Suprapubic skin (tissue), 4 donors: ENCODE results near the gene PLSCR2. TPM values are rescaled to one million over a fixed set of nuclear protein-coding genes. Genes with fewer than 3 reads are reported as not detected.
"Not testable (repeated sequence)": the region's sequence is repeated elsewhere in the genome, so short reads cannot be mapped to it uniquely, and the experiment has no call there.

Source experiments
- DNase-seq, 2 donors: peaks; one replicate each; pipeline ENCODE4 v3.0.0-alpha.2; 2019; ENCODE audit warnings: low spot score in 2 of 2
- H3K27ac ChIP-seq: fragments of 200-600 bp; sonication (generic); one replicate; pipeline ENCODE4 v1.5.1; 2019
- H3K27me3 ChIP-seq: fragments of 200-600 bp; sonication (generic); one replicate; pipeline ENCODE4 v1.5.1; 2019
- H3K36me3 ChIP-seq: fragments of 200-600 bp; sonication (generic); one replicate; pipeline ENCODE4 v1.5.1; 2019
- H3K4me1 ChIP-seq: fragments of 200-600 bp; sonication (generic); one replicate; pipeline ENCODE4 v1.5.1; 2019
- H3K4me3 ChIP-seq: fragments of 200-600 bp; sonication (generic); one replicate; pipeline ENCODE4 v1.5.1; 2019; ENCODE audit warnings: mild to moderate bottlenecking
- H3K9me3 ChIP-seq: fragments of 200-600 bp; sonication (generic); one replicate; pipeline ENCODE4 v1.5.1; 2019
- EP300 ChIP-seq: sonication (generic); formaldehyde crosslinking; IDR thresholded peaks from one replicate; pipeline ENCODE4 v1.6.1; 2017; ENCODE audit warnings: antibody characterized with exemption
- POLR2A ChIP-seq, 2 donors: fragments of 450-650 bp; IDR thresholded peaks; one replicate each; pipeline ENCODE4 v1.6.1; 2017; ENCODE audit warnings: antibody characterized with exemption in 2 of 2, mild to moderate bottlenecking in 2 of 2, moderate library complexity in 2 of 2
- POLR2AphosphoS5 ChIP-seq, 3 donors: sonication (generic); formaldehyde crosslinking; IDR thresholded peaks; one replicate each; pipeline ENCODE4 v1.6.1; 2017; ENCODE audit warnings: antibody characterized with exemption in 3 of 3
- WGBS: methylation state at CpG from one replicate; pipeline ENCODE4 v1.1.5; 2018; 5-methylcytosine and 5-hydroxymethylcytosine counted together
- total RNA-seq, 4 donors: library from RNA; depleted of rRNA; stranded (reverse); fragments of >200 nt; gene quantifications; one replicate each; pipeline ENCODE4 v1.1.0, GENCODE V29; 2016
- TF ChIP-seq, protein P1 (sequence below), 2 donors: fragments of 200-600 bp in 1 of 2; fragments of 450-650 bp in 1 of 2; sonication (generic) in 1 of 2; IDR thresholded peaks; one replicate each; pipeline ENCODE4 v1.5.1; 2016 to 2019; ENCODE audit warnings: antibody characterized with exemption in 2 of 2, mild to moderate bottlenecking in 1 of 2, moderate library complexity in 1 of 2

PLSCR2 gene
- total RNA-seq, 4 donors from 2014 or later = not detected

DNA sequence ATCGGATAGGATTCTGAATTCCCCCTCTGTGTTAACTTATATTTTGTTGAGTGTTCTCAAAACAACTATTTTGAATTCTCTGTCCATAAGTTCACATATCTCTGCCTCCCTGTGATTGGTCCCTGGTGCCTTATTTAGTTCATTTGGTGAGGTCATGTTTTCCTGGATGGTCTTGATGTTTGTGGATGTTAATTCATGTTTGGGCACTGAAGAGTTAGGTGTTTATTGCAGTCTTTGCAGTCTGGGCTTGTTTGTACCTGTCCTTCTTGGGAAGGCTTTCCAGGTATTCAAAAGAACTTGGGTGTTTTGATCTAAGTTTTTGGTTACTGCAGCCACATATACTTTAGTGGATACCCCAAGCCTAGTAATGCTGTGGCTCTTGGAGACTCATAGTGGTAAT, 23.3 kb downstream of the PLSCR2 start:
- DNase-seq = no peak
- H3K4me3 ChIP-seq = no peak overlapping the region
- TF ChIP-seq POLR2AphosphoS5 (IDR thresholded peaks at IDR 0.05) (no peak), POLR2A (IDR thresholded peaks at IDR 0.05) (no peak), EP300 (no peak)
- TF ChIP-seq, protein P1, sequence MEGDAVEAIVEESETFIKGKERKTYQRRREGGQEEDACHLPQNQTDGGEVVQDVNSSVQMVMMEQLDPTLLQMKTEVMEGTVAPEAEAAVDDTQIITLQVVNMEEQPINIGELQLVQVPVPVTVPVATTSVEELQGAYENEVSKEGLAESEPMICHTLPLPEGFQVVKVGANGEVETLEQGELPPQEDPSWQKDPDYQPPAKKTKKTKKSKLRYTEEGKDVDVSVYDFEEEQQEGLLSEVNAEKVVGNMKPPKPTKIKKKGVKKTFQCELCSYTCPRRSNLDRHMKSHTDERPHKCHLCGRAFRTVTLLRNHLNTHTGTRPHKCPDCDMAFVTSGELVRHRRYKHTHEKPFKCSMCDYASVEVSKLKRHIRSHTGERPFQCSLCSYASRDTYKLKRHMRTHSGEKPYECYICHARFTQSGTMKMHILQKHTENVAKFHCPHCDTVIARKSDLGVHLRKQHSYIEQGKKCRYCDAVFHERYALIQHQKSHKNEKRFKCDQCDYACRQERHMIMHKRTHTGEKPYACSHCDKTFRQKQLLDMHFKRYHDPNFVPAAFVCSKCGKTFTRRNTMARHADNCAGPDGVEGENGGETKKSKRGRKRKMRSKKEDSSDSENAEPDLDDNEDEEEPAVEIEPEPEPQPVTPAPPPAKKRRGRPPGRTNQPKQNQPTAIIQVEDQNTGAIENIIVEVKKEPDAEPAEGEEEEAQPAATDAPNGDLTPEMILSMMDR (IDR thresholded peaks at IDR 0.05) = no peak
- no peaks in the 10 kb centered on the region for H3K36me3 ChIP-seq
- H3K9me3 ChIP-seq = peaks cover 8% of the 10 kb centered on the region
- no peaks in the 10 kb centered on the region for H3K4me1 ChIP-seq
- H3K27me3 ChIP-seq = no peaks in the 10 kb centered on the region
- WGBS = 94% methylated on average over 1 of the region's 1 CpG
- no peak overlapping the region for H3K27ac ChIP-seq

DNA sequence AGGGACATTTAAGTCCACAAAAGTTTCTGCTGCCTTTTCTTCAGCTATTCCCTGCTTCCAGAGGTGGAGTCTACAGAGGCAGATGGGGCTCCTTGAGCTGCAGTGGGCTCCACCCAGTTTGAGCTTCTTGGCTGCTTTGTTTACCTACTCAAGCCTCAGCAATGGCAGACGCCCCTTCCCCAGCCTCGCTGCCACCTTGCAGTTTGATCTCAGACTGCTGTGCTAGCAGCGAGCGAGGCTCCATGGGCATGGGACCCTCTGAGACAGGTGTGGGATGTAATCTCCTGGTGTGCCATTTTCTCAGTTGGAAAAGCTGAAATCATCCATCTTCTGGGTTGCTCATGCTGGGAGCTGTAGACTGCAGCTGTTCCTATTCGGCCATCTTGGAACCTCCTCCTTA, 29.1 kb downstream of the PLSCR2 start:
- H3K27ac ChIP-seq = not testable (repeated sequence)
- 94% methylated on average over 5 of the region's 5 CpGs for WGBS

DNA sequence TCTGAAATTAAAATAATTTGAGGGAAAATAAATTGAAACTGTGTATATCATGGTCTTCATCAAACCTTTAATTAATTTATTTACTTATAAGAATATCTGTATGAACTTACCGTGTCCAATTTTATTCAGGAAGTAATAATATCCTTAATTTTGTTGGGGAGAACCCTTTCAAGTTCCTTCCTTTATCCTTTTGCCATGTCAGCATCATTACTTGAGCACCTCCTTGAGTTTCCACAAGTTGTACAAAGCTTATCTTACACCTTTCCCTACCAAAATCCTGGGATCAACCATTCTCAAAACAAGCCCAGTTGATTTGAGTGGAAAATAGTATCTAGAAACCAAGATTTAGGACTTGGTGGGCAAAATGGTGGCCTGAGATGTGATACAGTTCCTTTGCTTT, 37.3 kb downstream of the PLSCR2 start:
- Histone ChIP-seq H3K27me3 (no peaks in the 10 kb centered on the region), H3K4me3 (no peak overlapping the region), H3K9me3 (peaks cover 8% of the 10 kb centered on the region), H3K27ac (no peak overlapping the region), H3K4me1 (no peaks in the 10 kb centered on the region), H3K36me3 (no peaks in the 10 kb centered on the region)
- TF ChIP-seq, protein P1 (IDR thresholded peaks at IDR 0.05) = no peak
- no peak for TF ChIP-seq POLR2AphosphoS5 (IDR thresholded peaks at IDR 0.05)
- WGBS = 88% methylated on average over 1 of the region's 1 CpG
- no peak for DNase-seq

More for the DNA sequence above, 29.1 kb downstream of the PLSCR2 start:
- H3K9me3 ChIP-seq, DNase-seq, H3K36me3 ChIP-seq, H3K4me3 ChIP-seq, H3K27me3 ChIP-seq, H3K4me1 ChIP-seq: not testable (repeated sequence)

DNA sequence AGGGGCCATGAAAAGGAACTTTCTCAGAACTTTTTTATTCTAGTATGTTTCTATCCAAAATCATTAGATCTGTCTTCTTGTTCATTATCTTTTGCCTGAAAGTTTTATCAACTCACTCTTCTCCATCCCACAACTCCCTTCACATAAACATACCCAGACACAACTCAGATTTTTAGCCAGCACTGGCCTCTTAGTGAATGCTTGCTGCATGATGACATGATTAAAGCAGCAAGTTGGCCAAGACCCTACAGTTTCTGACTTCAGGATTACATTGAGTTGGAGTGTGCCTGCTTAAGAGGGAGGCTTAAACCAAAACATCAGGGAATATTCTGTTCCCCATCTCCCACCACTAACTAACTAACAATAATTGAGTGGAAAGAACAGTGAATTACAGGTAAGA, 38.1 kb downstream of the PLSCR2 start:
- Histone ChIP-seq H3K36me3 (no peaks in the 10 kb centered on the region), H3K27ac (no peak overlapping the region), H3K27me3 (no peaks in the 10 kb centered on the region), H3K4me3 (no peak overlapping the region), H3K9me3 (peaks cover 8% of the 10 kb centered on the region), H3K4me1 (no peaks in the 10 kb centered on the region)
- DNase-seq = no peak
- TF ChIP-seq EP300 (no peak), POLR2AphosphoS5 (IDR thresholded peaks at IDR 0.05) (no peak), POLR2A (IDR thresholded peaks at IDR 0.05) (no peak)
- TF ChIP-seq, protein P1 (IDR thresholded peaks at IDR 0.05) = no peak

DNA sequence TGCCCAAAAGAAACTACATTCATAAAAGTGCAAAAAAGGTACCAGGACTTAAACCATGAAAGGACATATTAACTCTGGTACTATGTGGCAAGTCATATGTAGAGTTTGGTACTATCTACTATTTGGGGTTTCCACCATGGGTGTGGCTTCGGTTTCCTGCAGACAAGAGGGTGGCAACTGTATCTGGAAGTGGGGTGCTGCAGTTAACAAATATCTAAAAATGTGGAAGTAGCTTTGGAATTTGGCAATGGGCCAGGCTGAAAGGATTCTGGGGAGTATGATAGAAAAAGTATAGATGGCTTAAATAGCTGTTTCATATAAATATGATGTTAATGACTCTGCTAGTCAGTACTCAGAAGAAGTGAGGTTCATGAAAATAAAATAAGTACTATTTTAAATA, 44.0 kb downstream of the PLSCR2 start:
- DNase-seq = no peak
- Histone ChIP-seq H3K4me3 (no peak overlapping the region), H3K27ac (no peak overlapping the region), H3K9me3 (peaks cover 8% of the 10 kb centered on the region), H3K36me3 (no peaks in the 10 kb centered on the region), H3K27me3 (no peaks in the 10 kb centered on the region), H3K4me1 (no peaks in the 10 kb centered on the region)
- no peak for TF ChIP-seq POLR2A (IDR thresholded peaks at IDR 0.05)
- TF ChIP-seq, protein P1 (IDR thresholded peaks at IDR 0.05) = no peak
- no peak for TF ChIP-seq EP300
- TF ChIP-seq POLR2AphosphoS5 (IDR thresholded peaks at IDR 0.05) = no peak
- 95% methylated on average over 1 of the region's 1 CpG for WGBS
